Caco-2 (cell line): ENCODE results near the gene SMYD2. TPM values are rescaled to one million over a fixed set of nuclear protein-coding genes. Genes with fewer than 3 reads are reported as not detected.

Source experiments
- BruUV-seq: library from RNA; stranded (reverse); fragments of 400-500 nt; replicated peaks from 2 replicates; lab custom pipeline; 2021; lab: Mats Ljungman, UMichigan
- CTCF ChIA-PET: fragments of 300-600 bp; sonication (Branson Sonifier 250); formaldehyde crosslinking; loops from one replicate; lab custom pipeline; 2022; ENCODE audit warnings: antibody characterized with exemption; lab: Charles Lee
- POLR2A ChIA-PET: fragments of 300-600 bp; sonication (Branson Sonifier 250); formaldehyde crosslinking; loops from one replicate; lab custom pipeline; 2022; ENCODE audit warnings: antibody characterized with exemption; lab: Charles Lee
- DNase-seq, 2 experiments: peaks; one replicate each; pipeline versions ENCODE4 v3.0.0 to v3.0.0-alpha.2; 2020 to 2022
- H3K27me3 ChIP-seq: replicated peaks from 2 replicates; pipeline ENCODE4 v1.6.0; 2011; ENCODE audit warnings: low read length; ENCODE audit not compliant: control insufficient read depth, insufficient read depth
- H3K36me3 ChIP-seq: 2 replicates; pipeline ENCODE4 v1.5.1; 2011; ENCODE audit warnings: low read length; ENCODE audit not compliant: control insufficient read depth, insufficient read depth
- H3K4me1 ChIP-seq: fragments of 250-450 bp; sonication (Bioruptor Pico); 2 replicates; pipeline ENCODE4 v1.5.1; 2020; ENCODE audit warnings: mild to moderate bottlenecking
- H3K4me3 ChIP-seq: 2 replicates; pipeline ENCODE4 v1.5.1; 2011; ENCODE audit warnings: low read depth, mild to moderate bottlenecking, control low read depth, low read length
- H3K9me3 ChIP-seq: fragments of 250-450 bp; sonication (Bioruptor Pico); 2 replicates; pipeline ENCODE4 v1.5.1; 2020; ENCODE audit warnings: mild to moderate bottlenecking, moderate library complexity
- H3K27ac Mint-ChIP-seq: one replicate; pipeline ENCODE4 v1.8.0; 2022; ENCODE audit warnings: mixed read lengths; ENCODE audit not compliant: unreplicated experiment
- H3K27me3 Mint-ChIP-seq: one replicate; pipeline ENCODE4 v1.8.0; 2022; ENCODE audit warnings: mixed read lengths; ENCODE audit not compliant: insufficient read depth, unreplicated experiment
- H3K36me3 Mint-ChIP-seq: one replicate; pipeline ENCODE4 v1.8.0; 2022; ENCODE audit warnings: mild to moderate bottlenecking, mixed read lengths; ENCODE audit not compliant: insufficient read depth, unreplicated experiment
- H3K4me1 Mint-ChIP-seq: one replicate; pipeline ENCODE4 v1.8.0; 2022; ENCODE audit warnings: low read depth, mixed read lengths; ENCODE audit not compliant: unreplicated experiment
- H3K4me3 Mint-ChIP-seq: one replicate; pipeline ENCODE4 v1.8.0; 2022; ENCODE audit warnings: mild to moderate bottlenecking, moderate library complexity, mixed read lengths; ENCODE audit not compliant: unreplicated experiment
- H3K9me3 Mint-ChIP-seq: one replicate; pipeline ENCODE4 v1.8.0; 2022; ENCODE audit warnings: mixed read lengths; ENCODE audit not compliant: unreplicated experiment
- intact Hi-C: fragments of 100-400 bp; cut with micrococcal nuclease; formaldehyde crosslinking; loops from one replicate; pipeline ENCODE4 v1.10.0; 2022; ENCODE audit not compliant: unreplicated experiment
- total RNA-seq: library from RNA; stranded (reverse); gene quantifications from 2 replicates; pipeline ENCODE4 v1.2.3, GENCODE V29; 2022
- TF ChIP-seq, protein P1 (sequence below), 2 experiments: fragments of 200-600 bp in 1 of 2; IDR thresholded peaks; 1 replicate in 1 of 2; 2 replicates in 1 of 2; pipeline versions ENCODE4 v1.5.1 to v1.8.0; 2011 to 2022; ENCODE audit warnings: antibody characterized with exemption in 1 of 2, control low read depth in 1 of 2, inconsistent platforms in 1 of 2, low read depth in 1 of 2, low read length in 1 of 2, mild to moderate bottlenecking in 1 of 2, moderate library complexity in 1 of 2; ENCODE audit not compliant: insufficient read depth in 1 of 2, severe bottlenecking in 1 of 2, unreplicated experiment in 1 of 2

SMYD2 gene
- total RNA-seq, 1 experiment from 2014 or later: 182 TPM

DNA sequence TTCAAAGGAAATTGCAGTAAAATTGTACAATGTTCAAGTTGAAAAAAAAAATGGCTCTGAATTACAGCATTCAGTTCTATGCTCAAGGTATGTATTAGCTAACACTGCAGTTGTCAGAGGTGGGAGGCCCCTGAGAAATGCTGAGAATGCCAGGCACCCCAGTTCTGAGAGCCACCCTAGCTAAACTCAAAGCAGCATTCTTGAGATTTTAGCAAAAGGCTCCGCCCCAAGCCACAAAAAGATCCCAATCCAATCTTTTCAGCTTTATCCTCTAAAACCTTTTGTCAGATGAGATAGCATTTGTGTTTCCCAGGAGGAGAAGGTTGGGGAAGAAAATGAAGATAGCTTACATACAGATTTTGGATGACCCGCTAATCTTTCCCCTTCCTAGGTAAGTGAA, 68.8 kb downstream of the SMYD2 start:
- no peaks in the 10 kb centered on the region for H3K27me3 ChIP-seq
- Mint-ChIP-seq H3K36me3 (peaks cover 88% of the 10 kb centered on the region), H3K4me1 (peaks cover 33% of the 10 kb centered on the region), H3K27me3 (no peaks in the 10 kb centered on the region), H3K9me3 (peaks cover 7% of the 10 kb centered on the region), H3K27ac (peak overlapping the region; percentile 97), H3K4me3 (peak overlapping the region; percentile 70)
- H3K4me3 ChIP-seq: no peak overlapping the region
- 0 out of 2 replicates have a peak, but pooled peaks cover 2% of the 10 kb centered on the region for H3K36me3 ChIP-seq
- intact Hi-C loops: loop anchor here (1.0 kb wide), 4 partner anchors 15 to 203 kb away; no protein-coding TSS in a partner anchor
- POLR2A ChIA-PET: interaction anchor here (0.6 to 1.8 kb wide), 9 partner anchors 10 to 253 kb away, joined by 3 to 19 read pairs (median 4); partner anchors contain the start of genes CENPF and PTPN14
- no TSS peak for BruUV-seq
- H3K4me1 ChIP-seq: peaks cover 46% of the 10 kb centered on the region
- CTCF ChIA-PET: interaction anchor here (0.7 to 2.5 kb wide), 6 partner anchors 10 to 235 kb away, joined by 3 to 33 read pairs (median 8); no protein-coding TSS in a partner anchor
- TF ChIP-seq, protein P1, sequence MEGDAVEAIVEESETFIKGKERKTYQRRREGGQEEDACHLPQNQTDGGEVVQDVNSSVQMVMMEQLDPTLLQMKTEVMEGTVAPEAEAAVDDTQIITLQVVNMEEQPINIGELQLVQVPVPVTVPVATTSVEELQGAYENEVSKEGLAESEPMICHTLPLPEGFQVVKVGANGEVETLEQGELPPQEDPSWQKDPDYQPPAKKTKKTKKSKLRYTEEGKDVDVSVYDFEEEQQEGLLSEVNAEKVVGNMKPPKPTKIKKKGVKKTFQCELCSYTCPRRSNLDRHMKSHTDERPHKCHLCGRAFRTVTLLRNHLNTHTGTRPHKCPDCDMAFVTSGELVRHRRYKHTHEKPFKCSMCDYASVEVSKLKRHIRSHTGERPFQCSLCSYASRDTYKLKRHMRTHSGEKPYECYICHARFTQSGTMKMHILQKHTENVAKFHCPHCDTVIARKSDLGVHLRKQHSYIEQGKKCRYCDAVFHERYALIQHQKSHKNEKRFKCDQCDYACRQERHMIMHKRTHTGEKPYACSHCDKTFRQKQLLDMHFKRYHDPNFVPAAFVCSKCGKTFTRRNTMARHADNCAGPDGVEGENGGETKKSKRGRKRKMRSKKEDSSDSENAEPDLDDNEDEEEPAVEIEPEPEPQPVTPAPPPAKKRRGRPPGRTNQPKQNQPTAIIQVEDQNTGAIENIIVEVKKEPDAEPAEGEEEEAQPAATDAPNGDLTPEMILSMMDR (IDR thresholded peaks at IDR 0.05; ENCODE audit: insufficient read depth in 1 of 2, low read depth in 1 of 2, low read length in 1 of 2, severe bottlenecking in 1 of 2, unreplicated experiment in 1 of 2): no peak
- H3K9me3 ChIP-seq: no peaks in the 10 kb centered on the region
- peak; percentile 82 to 88 for DNase-seq

DNA sequence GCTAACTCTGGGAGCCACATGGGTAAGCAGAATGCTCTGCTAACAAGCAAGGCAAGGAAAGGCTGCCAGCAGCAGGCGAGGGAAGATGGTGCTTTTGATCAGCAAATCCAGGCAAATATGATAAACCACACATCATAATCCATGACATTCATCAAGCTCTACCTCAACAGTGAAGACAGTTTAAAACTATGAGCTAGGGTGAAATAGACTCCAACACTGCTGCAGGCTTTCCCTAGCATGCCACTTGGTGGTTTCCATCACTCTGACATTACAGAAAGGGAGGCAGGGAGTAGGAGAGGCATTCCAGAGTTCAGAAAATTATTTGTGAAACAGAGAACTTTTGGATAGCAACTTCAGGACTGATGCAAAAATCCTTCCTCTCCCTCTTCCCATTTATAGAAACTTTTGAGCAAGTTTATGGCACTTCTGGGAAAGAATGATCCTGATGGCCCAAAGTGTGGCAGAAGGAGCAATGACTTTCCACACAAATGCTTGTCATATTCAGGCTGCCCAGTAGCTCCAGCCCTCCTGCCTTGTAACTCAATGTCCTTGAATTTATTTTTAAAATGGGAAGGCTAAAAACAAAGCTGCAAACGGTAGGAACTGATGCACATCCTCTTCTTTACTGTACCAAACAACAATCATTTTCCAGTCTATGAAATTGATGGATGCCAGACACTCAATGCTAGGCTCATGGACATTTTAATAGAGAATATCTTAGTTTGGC, 70.8 kb downstream of the SMYD2 start:
- ChIA-PET POLR2A (interaction anchor here (0.6 kb wide), 1 partner anchor 201 kb away, joined by 9 read pairs; no protein-coding TSS in a partner anchor), CTCF (no interaction called here)
- 0 out of 2 replicates have a peak, but pooled peaks cover 2% of the 10 kb centered on the region for H3K36me3 ChIP-seq
- H3K27me3 ChIP-seq: no peaks in the 10 kb centered on the region
- Mint-ChIP-seq H3K36me3 (peaks cover 91% of the 10 kb centered on the region), H3K27me3 (no peaks in the 10 kb centered on the region), H3K27ac (peak overlapping the region; percentile 97), H3K4me1 (peaks cover 29% of the 10 kb centered on the region), H3K9me3 (no peaks in the 10 kb centered on the region), H3K4me3 (no peak overlapping the region)
- no peak overlapping the region for H3K4me3 ChIP-seq
- peaks cover 46% of the 10 kb centered on the region for H3K4me1 ChIP-seq
- H3K9me3 ChIP-seq: no peaks in the 10 kb centered on the region
- intact Hi-C loops: no loop called here
- TF ChIP-seq, protein P1 (IDR thresholded peaks at IDR 0.05; ENCODE audit: insufficient read depth in 1 of 2, low read depth in 1 of 2, low read length in 1 of 2, severe bottlenecking in 1 of 2, unreplicated experiment in 1 of 2): no peak
- BruUV-seq: no TSS peak
- no peak for DNase-seq

- Mint-ChIP-seq H3K4me1 (peaks cover 22% of the 10 kb centered on the region), H3K9me3 (no peaks in the 10 kb centered on the region), H3K36me3 (peaks cover 91% of the 10 kb centered on the region), H3K4me3 (no peak overlapping the region), H3K27ac (peak overlapping the region; percentile 97), H3K27me3 (no peaks in the 10 kb centered on the region)
- H3K9me3 ChIP-seq: no peaks in the 10 kb centered on the region
- peaks cover 43% of the 10 kb centered on the region for H3K4me1 ChIP-seq
- H3K36me3 ChIP-seq: peaks cover 2% of the 10 kb centered on the region; the same call in 1 of the 2 replicates
- POLR2A ChIA-PET: no interaction called here
- DNase-seq: no peak
- no peak overlapping the region for H3K4me3 ChIP-seq
- TF ChIP-seq, protein P1 (IDR thresholded peaks at IDR 0.05; ENCODE audit: insufficient read depth in 1 of 2, low read depth in 1 of 2, low read length in 1 of 2, severe bottlenecking in 1 of 2, unreplicated experiment in 1 of 2): no peak
- CTCF ChIA-PET: no interaction called here
- H3K27me3 ChIP-seq: no peaks in the 10 kb centered on the region
- BruUV-seq: no TSS peak
- intact Hi-C loops: no loop called here
Measured at GRCh38 chr1:214352838-214353237, 71.9 kb downstream of the SMYD2 start.
